Measurements from ENCODE around the gene ANKRD40CL.
"Not testable (repeated sequence)": the region's sequence is repeated elsewhere in the genome, so short reads cannot be mapped to it uniquely, and the experiment has no call there.

Gene ANKRD40CL

DNA sequence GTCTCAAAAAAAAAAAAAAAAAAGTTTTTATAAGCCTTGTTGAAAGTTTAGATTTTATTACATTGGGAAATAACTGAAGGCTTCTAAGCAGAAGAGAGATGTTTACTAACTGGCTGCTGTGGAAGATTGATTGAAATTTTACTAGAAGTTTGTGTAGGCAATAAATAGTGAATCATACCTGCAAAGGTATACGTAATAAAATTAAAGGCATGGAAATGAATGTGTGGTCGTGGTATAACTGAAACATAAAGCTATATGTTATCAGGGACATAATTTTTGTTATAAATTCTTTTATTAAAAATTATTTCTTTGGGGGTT is 39.2 kb downstream of the ANKRD40CL start:
- peaks cover 34% of the 10 kb centered on the region for H3K4me1 ChIP-seq (ENCODE audit: low read depth, poor library complexity, severe bottlenecking)
- peaks cover 81% of the 10 kb centered on the region for H4K20me1 ChIP-seq (ENCODE audit: insufficient read depth)
- no peaks in the 10 kb centered on the region for H3K27me3 ChIP-seq (ENCODE audit: insufficient read depth, low read depth)
- H3K4me3 ChIP-seq (IDR thresholded peaks at IDR 0.05; ENCODE audit: insufficient read depth, low read depth, low read length): no peak overlapping the region
- H3K36me3 ChIP-seq (ENCODE audit: insufficient read depth): no peaks in the 10 kb centered on the region; the same call in 1 of the 2 replicates
- no peak overlapping the region for H3K4me2 ChIP-seq
- no peak overlapping the region for H2AFZ ChIP-seq (ENCODE audit: low read depth)
- no peak overlapping the region for H3K9ac ChIP-seq
- TF ChIP-seq, protein P1, sequence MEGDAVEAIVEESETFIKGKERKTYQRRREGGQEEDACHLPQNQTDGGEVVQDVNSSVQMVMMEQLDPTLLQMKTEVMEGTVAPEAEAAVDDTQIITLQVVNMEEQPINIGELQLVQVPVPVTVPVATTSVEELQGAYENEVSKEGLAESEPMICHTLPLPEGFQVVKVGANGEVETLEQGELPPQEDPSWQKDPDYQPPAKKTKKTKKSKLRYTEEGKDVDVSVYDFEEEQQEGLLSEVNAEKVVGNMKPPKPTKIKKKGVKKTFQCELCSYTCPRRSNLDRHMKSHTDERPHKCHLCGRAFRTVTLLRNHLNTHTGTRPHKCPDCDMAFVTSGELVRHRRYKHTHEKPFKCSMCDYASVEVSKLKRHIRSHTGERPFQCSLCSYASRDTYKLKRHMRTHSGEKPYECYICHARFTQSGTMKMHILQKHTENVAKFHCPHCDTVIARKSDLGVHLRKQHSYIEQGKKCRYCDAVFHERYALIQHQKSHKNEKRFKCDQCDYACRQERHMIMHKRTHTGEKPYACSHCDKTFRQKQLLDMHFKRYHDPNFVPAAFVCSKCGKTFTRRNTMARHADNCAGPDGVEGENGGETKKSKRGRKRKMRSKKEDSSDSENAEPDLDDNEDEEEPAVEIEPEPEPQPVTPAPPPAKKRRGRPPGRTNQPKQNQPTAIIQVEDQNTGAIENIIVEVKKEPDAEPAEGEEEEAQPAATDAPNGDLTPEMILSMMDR (conservative IDR thresholded peaks at IDR 0.05; ENCODE audit: low read depth, low read length): no peak
- peaks cover 100% of the 10 kb centered on the region for H3K79me2 ChIP-seq (ENCODE audit: insufficient read depth, low read depth)
- no peak overlapping the region for H3K27ac ChIP-seq

DNA sequence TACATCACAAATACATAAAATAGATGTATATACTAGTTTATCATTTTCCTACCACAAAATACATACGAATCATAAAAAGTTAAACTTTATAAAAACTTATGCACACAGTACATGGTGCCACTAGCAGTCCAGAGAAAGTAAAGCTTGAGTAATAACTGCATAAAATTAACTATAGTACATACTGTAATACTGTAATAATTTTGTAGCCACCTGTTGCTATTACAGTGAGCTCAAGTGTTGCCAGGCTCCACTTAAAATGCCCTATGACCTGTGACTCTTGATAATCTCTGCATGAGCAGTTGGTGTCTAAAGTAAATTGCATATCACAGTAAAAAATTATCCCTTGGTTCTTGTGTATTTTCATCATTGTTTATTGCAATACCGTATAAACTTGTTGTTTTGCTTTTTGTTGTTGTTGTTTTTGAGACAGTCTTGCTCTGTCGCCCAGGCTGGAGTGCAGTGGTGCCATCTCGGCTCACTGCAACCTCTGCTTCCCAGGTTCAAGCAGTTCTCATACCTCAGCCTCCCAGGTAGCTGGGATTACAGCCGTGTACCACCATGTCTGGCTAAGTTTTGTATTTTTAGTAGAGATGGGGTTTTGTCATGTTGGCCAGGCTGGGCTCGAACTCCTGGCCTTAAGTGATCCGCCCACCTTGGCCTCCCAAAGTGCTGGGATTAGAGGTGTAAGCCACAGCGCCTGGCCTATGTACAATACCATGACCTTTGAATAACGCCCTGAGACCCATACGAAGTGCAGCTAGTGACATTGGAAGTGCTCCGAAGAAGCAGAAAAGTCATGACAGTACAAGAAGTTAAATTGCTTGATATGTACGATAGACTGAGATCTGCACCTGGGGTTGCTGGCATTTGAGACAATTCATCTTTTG is 41.3 kb downstream of the ANKRD40CL start:
- no peak overlapping the region for H3K4me2 ChIP-seq
- H4K20me1 ChIP-seq (ENCODE audit: insufficient read depth): peaks cover 94% of the 10 kb centered on the region
- TF ChIP-seq, protein P1 (conservative IDR thresholded peaks at IDR 0.05; ENCODE audit: low read depth, low read length): no peak
- no peak overlapping the region for H3K27ac ChIP-seq
- H3K4me1 ChIP-seq (ENCODE audit: low read depth, poor library complexity, severe bottlenecking): peaks cover 52% of the 10 kb centered on the region
- H3K36me3 ChIP-seq (ENCODE audit: insufficient read depth): no peaks in the 10 kb centered on the region; the same call in 1 of the 2 replicates
- H3K4me3 ChIP-seq (IDR thresholded peaks at IDR 0.05; ENCODE audit: insufficient read depth, low read depth, low read length): no peak overlapping the region
- H3K9ac ChIP-seq: no peak overlapping the region
- H2AFZ ChIP-seq (ENCODE audit: low read depth): no peak overlapping the region
- no peaks in the 10 kb centered on the region for H3K27me3 ChIP-seq (ENCODE audit: insufficient read depth, low read depth)
- H3K79me2 ChIP-seq (ENCODE audit: insufficient read depth, low read depth): peaks cover 100% of the 10 kb centered on the region

DNA sequence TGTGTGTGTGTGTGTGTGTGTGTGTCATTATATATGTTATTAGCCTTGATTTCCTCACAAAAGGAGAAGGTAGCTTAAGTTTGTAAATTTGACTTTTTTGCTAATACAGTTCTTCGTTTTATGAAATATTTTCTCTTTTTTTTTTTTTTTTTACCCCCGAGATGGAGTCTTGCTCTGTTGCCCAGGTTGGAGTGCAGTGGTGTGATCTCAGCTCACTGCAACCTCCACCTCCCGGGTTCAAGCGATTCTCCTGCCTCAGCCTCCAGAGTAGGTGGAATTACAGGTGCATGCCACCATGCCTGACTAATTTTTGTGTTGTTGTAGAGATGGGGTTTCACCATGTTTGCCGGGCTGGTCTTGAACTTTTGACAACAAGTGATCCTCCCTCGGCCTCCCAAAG is 42.7 kb downstream of the ANKRD40CL start:
- Histone ChIP-seq H4K20me1 (ENCODE audit: insufficient read depth) (peaks cover 90% of the 10 kb centered on the region), H3K4me1 (ENCODE audit: low read depth, poor library complexity, severe bottlenecking) (peaks cover 48% of the 10 kb centered on the region), H3K79me2 (ENCODE audit: insufficient read depth, low read depth) (peaks cover 100% of the 10 kb centered on the region)
- not testable (repeated sequence) for H2AFZ ChIP-seq (ENCODE audit: low read depth); H3K4me3 ChIP-seq (IDR thresholded peaks at IDR 0.05; ENCODE audit: insufficient read depth, low read depth, low read length); H3K27ac ChIP-seq; H3K27me3 ChIP-seq (ENCODE audit: insufficient read depth, low read depth); H3K9ac ChIP-seq; H3K4me2 ChIP-seq; H3K36me3 ChIP-seq (ENCODE audit: insufficient read depth)

DNA sequence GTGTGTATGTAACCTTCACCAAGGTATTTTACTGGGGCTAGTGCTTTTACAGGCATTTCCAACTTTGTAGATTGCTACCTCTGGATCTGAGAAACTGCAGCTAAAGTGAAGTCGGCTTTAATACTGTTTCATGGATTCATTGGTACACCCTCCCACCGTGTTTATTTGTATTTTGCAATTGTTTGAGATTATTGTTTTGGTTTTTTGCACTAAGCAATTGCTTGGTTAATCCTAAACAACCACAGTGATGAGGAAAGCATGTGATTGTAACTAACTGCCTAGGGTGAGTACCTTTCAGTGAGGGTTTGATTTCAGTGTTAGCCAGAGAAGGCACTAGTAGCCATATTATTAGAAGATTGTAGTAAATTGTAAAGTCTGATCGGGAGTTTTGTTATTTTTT is 44.6 kb downstream of the ANKRD40CL start:
- H3K9ac ChIP-seq: no peak overlapping the region
- peak overlapping the region; percentile 97; the same call in 1 of the 2 replicates for H3K4me2 ChIP-seq
- H2AFZ ChIP-seq (ENCODE audit: low read depth): no peak overlapping the region
- no peak overlapping the region for H3K27ac ChIP-seq
- no peaks in the 10 kb centered on the region; the same call in 1 of the 2 replicates for H3K36me3 ChIP-seq (ENCODE audit: insufficient read depth)
- peaks cover 84% of the 10 kb centered on the region for H3K79me2 ChIP-seq (ENCODE audit: insufficient read depth, low read depth)
- TF ChIP-seq, protein P1 (conservative IDR thresholded peaks at IDR 0.05; ENCODE audit: low read depth, low read length): no peak
- H3K27me3 ChIP-seq (ENCODE audit: insufficient read depth, low read depth): no peaks in the 10 kb centered on the region
- peaks cover 40% of the 10 kb centered on the region for H3K4me1 ChIP-seq (ENCODE audit: low read depth, poor library complexity, severe bottlenecking)
- H4K20me1 ChIP-seq (ENCODE audit: insufficient read depth): peaks cover 72% of the 10 kb centered on the region
- no peak overlapping the region for H3K4me3 ChIP-seq (IDR thresholded peaks at IDR 0.05; ENCODE audit: insufficient read depth, low read depth, low read length)
